HCT116 (cell line): ENCODE data around the gene EXOC4.

Source experiments
- EGR1 ChIP-seq: IDR thresholded peaks from 2 replicates; pipeline ENCODE4 v1.6.1; 2012; ENCODE audit warnings: low read depth
- EZH2 ChIP-seq: fragments of 200-600 bp; sonication (generic); IDR thresholded peaks from 2 replicates; pipeline ENCODE4 v1.6.1; 2017; ENCODE audit warnings: antibody characterized with exemption, mixed run types
- JUND ChIP-seq: IDR thresholded peaks from 2 replicates; pipeline ENCODE4 v1.6.1; 2012
- POLR2A ChIP-seq: IDR thresholded peaks from 2 replicates; pipeline ENCODE4 v1.7.0; 2011; ENCODE audit warnings: borderline replicate concordance; ENCODE audit not compliant: insufficient read depth, insufficient read length; ENCODE audit errors: extremely low read depth
- POLR2AphosphoS5 ChIP-seq: IDR thresholded peaks from 2 replicates; pipeline ENCODE4 v1.6.1; 2011; ENCODE audit warnings: mild to moderate bottlenecking, low read depth, low read length, moderate library complexity
- TF ChIP-seq, protein P1 (sequence below), 3 experiments: fragments of 200-600 bp in 1 of 3; sonication (generic) in 1 of 3; IDR thresholded peaks in 2 of 3; conservative IDR thresholded peaks in 1 of 3; 2 replicates each; pipeline ENCODE4 v1.5.1; 2012 to 2017; ENCODE audit warnings: low read depth in 2 of 3, low read length in 2 of 3, antibody characterized with exemption in 1 of 3, borderline replicate concordance in 1 of 3, control low read depth in 1 of 3, mild to moderate bottlenecking in 1 of 3, mixed read lengths in 1 of 3, mixed run types in 1 of 3, moderate library complexity in 1 of 3; ENCODE audit not compliant: insufficient read depth in 1 of 3

DNA sequence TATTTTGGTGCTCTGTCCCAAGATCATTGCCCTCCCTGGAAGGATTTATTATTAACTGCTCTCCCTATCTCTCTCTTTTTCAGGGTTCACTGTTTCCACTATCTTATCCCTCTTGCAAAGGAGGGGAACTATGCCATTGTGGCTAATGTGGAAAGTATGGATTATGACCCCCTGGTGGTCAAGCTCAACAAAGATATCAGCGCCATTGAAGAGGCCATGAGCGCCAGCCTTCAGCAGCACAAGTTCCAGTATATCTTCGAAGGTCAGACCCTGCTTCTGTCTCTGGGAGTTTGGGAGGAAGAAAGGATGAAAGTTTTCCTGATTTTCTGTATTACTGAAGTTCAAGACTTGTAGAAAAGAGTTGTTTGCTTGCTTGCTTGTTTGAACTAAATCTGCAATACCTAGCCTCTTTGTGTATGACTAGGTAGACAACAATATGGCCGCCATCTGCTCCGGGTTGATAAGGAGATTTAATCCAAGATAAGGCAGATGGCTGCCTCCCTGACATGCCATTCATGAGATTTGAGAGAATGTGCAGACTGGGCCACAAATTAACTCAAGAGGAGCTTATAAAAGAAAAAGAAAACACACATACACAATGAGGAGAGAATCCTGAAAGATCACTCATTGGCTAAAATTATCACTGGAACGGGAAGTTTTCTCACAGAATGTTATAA is 752.1 kb downstream of the EXOC4 start:
- TF ChIP-seq POLR2AphosphoS5 (no peak), EGR1 (no peak), EZH2 (no peak), POLR2A (no peak), JUND (no peak)
- TF ChIP-seq, protein P1, sequence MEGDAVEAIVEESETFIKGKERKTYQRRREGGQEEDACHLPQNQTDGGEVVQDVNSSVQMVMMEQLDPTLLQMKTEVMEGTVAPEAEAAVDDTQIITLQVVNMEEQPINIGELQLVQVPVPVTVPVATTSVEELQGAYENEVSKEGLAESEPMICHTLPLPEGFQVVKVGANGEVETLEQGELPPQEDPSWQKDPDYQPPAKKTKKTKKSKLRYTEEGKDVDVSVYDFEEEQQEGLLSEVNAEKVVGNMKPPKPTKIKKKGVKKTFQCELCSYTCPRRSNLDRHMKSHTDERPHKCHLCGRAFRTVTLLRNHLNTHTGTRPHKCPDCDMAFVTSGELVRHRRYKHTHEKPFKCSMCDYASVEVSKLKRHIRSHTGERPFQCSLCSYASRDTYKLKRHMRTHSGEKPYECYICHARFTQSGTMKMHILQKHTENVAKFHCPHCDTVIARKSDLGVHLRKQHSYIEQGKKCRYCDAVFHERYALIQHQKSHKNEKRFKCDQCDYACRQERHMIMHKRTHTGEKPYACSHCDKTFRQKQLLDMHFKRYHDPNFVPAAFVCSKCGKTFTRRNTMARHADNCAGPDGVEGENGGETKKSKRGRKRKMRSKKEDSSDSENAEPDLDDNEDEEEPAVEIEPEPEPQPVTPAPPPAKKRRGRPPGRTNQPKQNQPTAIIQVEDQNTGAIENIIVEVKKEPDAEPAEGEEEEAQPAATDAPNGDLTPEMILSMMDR (IDR thresholded peaks at IDR 0.05 in 2 of 3, conservative IDR thresholded peaks at IDR 0.05 in 1 of 3; ENCODE audit: borderline replicate concordance in 1 of 3, insufficient read depth in 1 of 3, low read depth in 2 of 3, low read length in 2 of 3), result no peak
